ENCODE results near the gene SAFB.

DNA sequence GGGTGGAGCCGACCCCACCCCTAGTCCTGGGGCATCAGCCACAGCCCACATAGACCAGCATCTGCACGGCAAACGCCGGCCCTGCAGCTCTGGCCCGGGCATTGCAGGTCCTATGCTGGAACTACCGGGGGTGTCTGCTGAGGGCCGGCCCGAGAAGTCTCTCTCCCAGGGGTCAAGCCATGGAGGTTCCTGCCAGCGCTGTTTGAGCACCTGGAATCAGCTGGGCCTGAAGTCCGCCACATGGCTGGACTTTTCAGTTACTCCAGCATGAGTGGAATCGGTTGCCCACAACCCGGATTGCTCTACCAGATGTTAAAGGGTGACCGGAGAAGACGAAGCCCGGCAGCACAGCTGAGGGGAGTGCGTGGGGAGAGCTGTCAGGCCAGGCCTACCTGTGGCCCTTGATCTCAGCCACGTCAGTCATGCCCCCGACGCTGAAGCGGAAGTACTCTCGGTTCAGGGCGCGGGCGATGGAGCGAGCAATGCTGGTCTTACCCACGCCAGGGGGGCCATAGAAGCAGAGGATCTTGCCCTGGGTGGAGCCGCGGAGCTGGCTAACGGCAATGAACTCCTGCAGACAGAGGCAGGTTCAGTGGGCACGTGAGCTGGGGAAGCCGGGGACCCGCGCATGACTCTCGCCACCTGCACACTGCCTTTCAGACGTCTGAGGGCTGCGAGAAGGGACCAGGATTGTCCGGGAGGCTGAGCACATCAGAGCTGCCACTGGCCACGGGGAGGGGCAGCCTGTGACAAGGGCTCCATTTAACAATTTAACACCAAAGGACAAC is 75.9 kb downstream of the SAFB start:
- TF ChIP-seq, protein P1, sequence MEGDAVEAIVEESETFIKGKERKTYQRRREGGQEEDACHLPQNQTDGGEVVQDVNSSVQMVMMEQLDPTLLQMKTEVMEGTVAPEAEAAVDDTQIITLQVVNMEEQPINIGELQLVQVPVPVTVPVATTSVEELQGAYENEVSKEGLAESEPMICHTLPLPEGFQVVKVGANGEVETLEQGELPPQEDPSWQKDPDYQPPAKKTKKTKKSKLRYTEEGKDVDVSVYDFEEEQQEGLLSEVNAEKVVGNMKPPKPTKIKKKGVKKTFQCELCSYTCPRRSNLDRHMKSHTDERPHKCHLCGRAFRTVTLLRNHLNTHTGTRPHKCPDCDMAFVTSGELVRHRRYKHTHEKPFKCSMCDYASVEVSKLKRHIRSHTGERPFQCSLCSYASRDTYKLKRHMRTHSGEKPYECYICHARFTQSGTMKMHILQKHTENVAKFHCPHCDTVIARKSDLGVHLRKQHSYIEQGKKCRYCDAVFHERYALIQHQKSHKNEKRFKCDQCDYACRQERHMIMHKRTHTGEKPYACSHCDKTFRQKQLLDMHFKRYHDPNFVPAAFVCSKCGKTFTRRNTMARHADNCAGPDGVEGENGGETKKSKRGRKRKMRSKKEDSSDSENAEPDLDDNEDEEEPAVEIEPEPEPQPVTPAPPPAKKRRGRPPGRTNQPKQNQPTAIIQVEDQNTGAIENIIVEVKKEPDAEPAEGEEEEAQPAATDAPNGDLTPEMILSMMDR (conservative IDR thresholded peaks at IDR 0.05): no peak
- TF ChIP-seq ZFX (IDR thresholded peaks at IDR 0.05): no peak
